Neuron (in vitro differentiated cells): ENCODE data around the gene PPP1R2.
"Not testable (repeated sequence)": the region's sequence is repeated elsewhere in the genome, so short reads cannot be mapped to it uniquely, and the experiment has no call there.

ENCODE experiments used
- H2AFZ ChIP-seq: one replicate; pipeline ENCODE4 v1.6.1; 2013; ENCODE audit warnings: low read depth, mild to moderate bottlenecking, inconsistent platforms, low read length, moderate library complexity
- H3K27me3 ChIP-seq: one replicate; pipeline ENCODE4 v1.6.1; 2013; ENCODE audit warnings: low read length; ENCODE audit not compliant: insufficient read depth
- H3K36me3 ChIP-seq: one replicate; pipeline ENCODE4 v1.6.1; 2013; ENCODE audit warnings: low read length; ENCODE audit not compliant: insufficient read depth
- H3K4me1 ChIP-seq: one replicate; pipeline ENCODE4 v1.6.1; 2013; ENCODE audit warnings: low read length; ENCODE audit not compliant: insufficient read depth
- H3K4me3 ChIP-seq: 2 replicates; pipeline ENCODE4 v1.5.1; 2013; ENCODE audit warnings: mild to moderate bottlenecking, low read length, moderate library complexity
- H3K9me3 ChIP-seq: one replicate; pipeline ENCODE4 v1.6.1; 2013; ENCODE audit warnings: low read length

Gene PPP1R2

GRCh38 chr3:195542698-195543499 is at the start of gene PPP1R2:
TSS of gene PPP1R2 (minus strand) at chr3:195543325. CDS start at chr3:195543025, 300 bp downstream.
- Histone ChIP-seq H3K4me1 (peaks cover 11% of the 10 kb centered on the region), H3K27me3 (peaks cover 13% of the 10 kb centered on the region), H2AFZ (peak within 1 kb of the TSS; percentile 97), H3K36me3 (no peaks in the 10 kb centered on the region), H3K9me3 (no peaks in the 10 kb centered on the region), H3K4me3 (peak within 1 kb of the TSS; percentile 90)

- Histone ChIP-seq H3K4me3 (no peak overlapping the region), H2AFZ (no peak overlapping the region), H3K36me3 (no peaks in the 10 kb centered on the region)
Observed at GRCh38 chr3:195591852-195592251, 48.7 kb upstream of the PPP1R2 start.

DNA sequence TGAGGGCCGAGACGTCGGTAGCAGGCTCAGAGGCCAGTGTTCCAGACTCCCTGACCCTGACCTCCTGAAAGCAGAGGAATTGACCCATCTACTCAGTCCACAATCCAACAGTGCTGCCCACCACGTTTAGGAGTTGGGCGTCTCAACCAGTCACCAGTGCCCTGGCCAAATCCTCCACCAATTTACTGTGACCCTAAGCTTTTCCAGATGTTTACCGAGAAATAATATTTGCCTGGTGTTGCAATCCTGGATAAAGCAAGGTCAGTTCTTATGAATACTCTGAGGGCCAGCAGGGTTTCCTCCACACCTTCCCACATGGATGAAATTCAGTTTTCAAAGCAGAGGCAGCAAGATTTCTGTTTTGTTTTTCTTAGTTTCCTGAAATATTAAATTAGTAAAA is 48.1 kb upstream of the PPP1R2 start:
- Histone ChIP-seq H3K4me3 (no peak overlapping the region), H3K27me3 (peaks cover 5% of the 10 kb centered on the region), H3K4me1 (no peaks in the 10 kb centered on the region), H2AFZ (no peak overlapping the region), H3K36me3 (no peaks in the 10 kb centered on the region), H3K9me3 (no peaks in the 10 kb centered on the region)

More at GRCh38 chr3:195591852-195592251, 48.7 kb upstream of the PPP1R2 start:
- no peaks in the 10 kb centered on the region for H3K9me3 ChIP-seq
- no peaks in the 10 kb centered on the region for H3K4me1 ChIP-seq
- H3K27me3 ChIP-seq, result peaks cover 5% of the 10 kb centered on the region

GRCh38 chr3:195590381-195590780 is 47.3 kb upstream of the PPP1R2 start:
- not testable (repeated sequence) for H3K4me1 ChIP-seq, H3K9me3 ChIP-seq, H2AFZ ChIP-seq, H3K27me3 ChIP-seq, H3K4me3 ChIP-seq, H3K36me3 ChIP-seq

GRCh38 chr3:195589796-195590195 is 46.7 kb upstream of the PPP1R2 start:
- H2AFZ ChIP-seq, H3K4me3 ChIP-seq, H3K36me3 ChIP-seq: not testable (repeated sequence)

GRCh38 chr3:195587824-195588223 is 44.7 kb upstream of the PPP1R2 start:
- Histone ChIP-seq H3K36me3 (no peaks in the 10 kb centered on the region), H2AFZ (no peak overlapping the region), H3K4me3 (no peak overlapping the region), H3K27me3 (no peaks in the 10 kb centered on the region), H3K4me1 (no peaks in the 10 kb centered on the region), H3K9me3 (no peaks in the 10 kb centered on the region)

More at GRCh38 chr3:195589796-195590195, 46.7 kb upstream of the PPP1R2 start:
- not testable (repeated sequence) for H3K4me1 ChIP-seq, H3K27me3 ChIP-seq, H3K9me3 ChIP-seq

DNA sequence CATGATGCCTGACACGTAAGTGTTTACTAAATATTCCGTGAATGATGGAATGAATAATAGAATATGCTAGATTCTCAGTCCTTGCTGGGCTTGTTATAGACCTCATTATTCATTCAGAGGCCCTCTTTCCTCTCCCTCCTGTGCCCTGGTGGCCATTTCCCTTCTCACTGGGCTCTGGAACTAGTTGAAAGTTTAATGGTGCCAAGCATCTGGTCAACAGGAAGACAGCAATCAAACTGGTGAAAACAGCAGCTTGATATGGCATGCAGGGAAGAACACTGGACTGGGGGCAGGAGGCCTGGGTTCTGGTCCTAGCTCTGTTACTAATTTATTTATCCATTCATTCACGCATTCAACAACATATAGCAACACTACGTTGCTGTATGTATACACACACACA is 44.3 kb upstream of the PPP1R2 start:
- H3K9me3 ChIP-seq, result no peaks in the 10 kb centered on the region

DNA sequence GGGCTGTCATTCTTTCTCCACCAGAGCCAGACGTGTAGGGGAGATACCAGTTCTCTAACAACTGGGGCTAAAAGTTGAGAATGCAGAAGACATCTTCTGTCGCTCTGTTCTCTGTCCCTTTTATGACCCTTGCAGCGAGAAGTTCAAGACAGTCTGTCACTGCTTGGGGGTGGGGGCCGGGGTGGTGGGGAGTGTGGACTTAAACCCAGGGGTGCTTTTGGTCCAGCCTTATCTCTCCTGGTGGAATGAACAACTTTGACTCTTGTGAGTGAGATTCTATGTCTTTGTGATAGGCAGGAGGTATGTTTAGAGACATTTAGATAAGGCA is 41.4 kb upstream of the PPP1R2 start:
- H3K36me3 ChIP-seq, result no peaks in the 10 kb centered on the region
- H3K27me3 ChIP-seq, result no peaks in the 10 kb centered on the region
- H3K4me1 ChIP-seq, result peaks cover 3% of the 10 kb centered on the region
- H2AFZ ChIP-seq, result no peak overlapping the region
- H3K9me3 ChIP-seq, result no peaks in the 10 kb centered on the region
- no peak overlapping the region for H3K4me3 ChIP-seq

More for the DNA sequence above, 44.3 kb upstream of the PPP1R2 start:
- H3K4me3 ChIP-seq, result no peak overlapping the region
- no peaks in the 10 kb centered on the region for H3K4me1 ChIP-seq
- H3K27me3 ChIP-seq, result no peaks in the 10 kb centered on the region
- no peaks in the 10 kb centered on the region for H3K36me3 ChIP-seq
- no peak overlapping the region for H2AFZ ChIP-seq

DNA sequence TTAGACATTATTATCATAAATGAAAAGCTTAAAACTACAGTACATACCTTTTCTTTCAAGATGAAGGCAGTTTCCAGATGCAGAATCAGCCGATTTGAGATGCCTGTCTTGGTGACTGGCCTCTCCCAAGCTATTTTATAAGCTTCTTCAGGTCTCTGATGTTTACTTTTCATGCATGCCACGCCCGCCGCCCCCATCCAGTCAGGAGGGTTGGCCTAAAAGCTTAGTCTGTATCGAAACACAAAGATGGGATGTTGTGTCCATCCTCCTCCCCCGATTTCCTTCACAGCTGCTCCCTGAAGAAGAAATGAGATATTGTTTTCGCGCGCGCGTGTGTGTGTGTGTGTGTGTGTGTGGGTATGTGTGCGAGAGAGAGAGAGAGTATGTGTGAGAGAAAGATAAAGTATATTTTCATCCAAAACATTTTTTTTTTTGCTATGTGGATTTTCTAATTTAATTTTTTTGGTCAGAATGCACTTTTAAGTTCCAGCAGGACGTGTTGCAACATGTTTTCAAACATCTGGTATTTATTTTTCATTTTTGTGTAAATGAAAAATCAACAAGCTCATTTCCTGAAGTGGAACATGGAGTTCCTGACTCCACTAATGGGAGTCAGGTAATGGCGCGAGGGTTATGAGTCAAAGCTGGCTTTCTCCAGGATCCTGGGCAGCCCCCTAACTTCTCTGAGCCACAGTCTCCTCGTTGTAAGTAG is 40.9 kb upstream of the PPP1R2 start, which contains the start of gene APOD:
APOD (minus strand) TSS at position 110 of the 712 bp plus-strand sequence. CDS start 4,479 bp downstream, outside the sequence.
- Histone ChIP-seq H3K4me3 (no peak within 1 kb of the TSS), H3K9me3 (no peaks in the 10 kb centered on the region), H2AFZ (no peak within 1 kb of the TSS), H3K4me1 (peaks cover 3% of the 10 kb centered on the region), H3K27me3 (no peaks in the 10 kb centered on the region), H3K36me3 (no peaks in the 10 kb centered on the region)

DNA sequence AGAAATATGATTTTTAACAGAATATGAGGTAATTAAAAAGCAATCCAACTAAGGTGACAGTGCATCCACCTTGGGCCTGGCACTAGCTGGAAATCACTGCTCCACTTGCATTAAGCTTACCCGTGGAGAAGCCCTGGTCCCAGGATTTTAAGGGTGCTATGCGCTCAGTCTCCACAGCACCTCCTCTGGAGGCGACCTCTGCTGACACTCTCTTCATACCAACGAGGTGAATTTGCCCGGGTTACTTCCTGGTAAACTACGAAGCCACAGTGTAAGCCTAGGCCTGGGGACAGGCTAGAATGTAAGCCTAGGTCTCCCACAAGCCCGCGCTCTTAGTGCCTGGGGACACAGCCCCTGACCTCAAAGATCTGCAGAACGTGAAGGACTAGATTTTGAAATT is 39.8 kb upstream of the PPP1R2 start:
- Histone ChIP-seq H3K4me3 (no peak overlapping the region), H2AFZ (no peak overlapping the region), H3K4me1 (peaks cover 3% of the 10 kb centered on the region), H3K9me3 (no peaks in the 10 kb centered on the region), H3K27me3 (no peaks in the 10 kb centered on the region), H3K36me3 (no peaks in the 10 kb centered on the region)

DNA sequence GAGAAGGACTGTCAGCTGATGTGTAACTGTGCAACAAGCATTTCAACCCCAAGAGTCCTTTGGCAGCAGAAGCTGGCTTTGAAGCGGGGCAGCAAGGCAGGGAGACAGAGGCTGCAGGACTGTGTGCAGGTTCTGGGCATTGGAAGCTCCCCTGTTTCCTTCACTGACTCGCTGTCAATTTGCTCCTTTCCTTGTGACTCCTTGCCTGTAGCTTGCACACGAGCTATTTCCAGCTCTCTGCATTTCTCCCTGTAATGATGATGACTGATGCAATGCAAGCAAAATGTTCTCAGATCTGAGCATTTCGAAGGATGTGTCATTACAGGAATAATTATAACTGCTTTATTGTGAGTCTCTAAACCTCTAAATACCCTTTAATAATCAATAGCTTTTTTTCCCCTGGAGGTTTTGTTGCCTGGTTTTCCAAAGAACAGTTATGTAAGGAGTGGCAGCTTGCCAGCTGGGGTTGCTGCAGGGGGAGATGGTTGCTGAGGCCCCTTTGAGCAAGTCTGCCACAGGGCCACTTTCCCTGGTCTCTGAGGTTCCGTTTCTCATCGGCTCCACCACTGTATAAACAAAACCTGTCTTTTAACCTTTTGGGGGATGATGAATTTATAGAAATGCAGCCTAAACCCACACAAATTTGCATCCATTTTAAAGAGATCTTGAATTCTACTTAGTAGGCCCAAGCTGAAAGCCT is 37.8 kb upstream of the PPP1R2 start:
- Histone ChIP-seq H3K9me3 (no peaks in the 10 kb centered on the region), H3K4me3 (no peak overlapping the region), H2AFZ (no peak overlapping the region), H3K27me3 (no peaks in the 10 kb centered on the region), H3K4me1 (peaks cover 3% of the 10 kb centered on the region), H3K36me3 (no peaks in the 10 kb centered on the region)

DNA sequence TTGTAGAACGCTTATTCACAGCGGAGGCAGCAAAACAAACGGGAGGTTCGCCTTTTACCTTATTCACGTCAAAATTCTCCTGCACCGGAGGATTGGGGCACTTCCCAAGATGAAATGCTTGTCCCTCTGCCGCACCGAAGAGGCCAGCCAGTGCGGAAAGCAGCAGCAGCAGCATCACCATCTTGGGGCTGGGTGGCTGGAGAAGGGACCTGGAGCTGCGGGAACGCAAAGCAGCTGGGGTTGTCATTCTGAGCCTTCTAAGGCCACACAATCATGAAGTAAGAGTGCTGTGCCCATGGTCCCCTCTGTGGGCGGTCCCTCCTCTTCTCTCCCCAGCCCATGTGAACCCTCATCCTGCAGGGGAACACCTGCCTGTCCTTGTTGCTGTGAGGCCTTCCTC is 36.2 kb upstream of the PPP1R2 start:
- Histone ChIP-seq H3K9me3 (no peaks in the 10 kb centered on the region), H3K4me1 (peaks cover 3% of the 10 kb centered on the region), H2AFZ (no peak overlapping the region), H3K36me3 (no peaks in the 10 kb centered on the region), H3K27me3 (peaks cover under 1% of the 10 kb centered on the region), H3K4me3 (no peak overlapping the region)

DNA sequence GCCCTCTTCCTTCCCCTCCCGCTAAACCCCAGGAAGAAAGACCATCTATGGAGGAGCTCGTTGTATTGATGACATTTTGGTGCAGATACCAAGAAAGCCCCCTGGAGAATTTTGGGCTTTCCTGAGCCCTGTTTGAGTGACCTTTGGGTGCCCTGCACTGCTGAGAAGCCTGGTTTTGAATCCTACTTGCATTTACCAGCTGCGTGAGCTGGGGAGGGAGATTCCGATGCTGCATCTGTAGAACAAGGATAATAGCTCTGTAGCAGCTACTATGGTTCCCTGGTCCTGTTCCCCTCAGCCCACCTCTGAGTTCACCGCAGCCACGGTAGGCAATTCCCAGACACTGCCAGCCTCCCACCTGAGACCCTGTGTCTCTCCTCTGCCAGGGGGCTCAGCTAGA is 35.4 kb upstream of the PPP1R2 start:
- Histone ChIP-seq H3K27me3 (peaks cover 3% of the 10 kb centered on the region), H3K9me3 (no peaks in the 10 kb centered on the region), H3K4me1 (peaks cover 3% of the 10 kb centered on the region), H3K36me3 (no peaks in the 10 kb centered on the region), H3K4me3 (no peak overlapping the region), H2AFZ (no peak overlapping the region)
